Measurements from ENCODE around the gene ARFGAP3. TPM values are rescaled to one million over a fixed set of nuclear protein-coding genes. Genes with fewer than 3 reads are reported as not detected.
"Not testable (repeated sequence)": the region's sequence is repeated elsewhere in the genome, so short reads cannot be mapped to it uniquely, and the experiment has no call there.

The ARFGAP3 gene
- total RNA-seq, 4 donors from 2014 or later = 36.9 to 78.6 (median 52.0) TPM

- DNase-seq (ENCODE audit: low spot score in 2 of 2) = no peak
- Histone ChIP-seq H3K36me3 (no peaks in the 10 kb centered on the region), H3K27ac (peak overlapping the region in 3 of 4 donors; percentile 43 to 74 (median 59)), H3K4me1 (peaks cover 0 to 14% (median 0%) of the 10 kb centered on the region in 4 donors), H3K9me3 (no peaks in the 10 kb centered on the region), H3K27me3 (no peaks in the 10 kb centered on the region), H3K4me3 (no peak overlapping the region)
- TF ChIP-seq POLR2A (IDR thresholded peaks at IDR 0.05) (no peak), CTCF (IDR thresholded peaks at IDR 0.05) (no peak), EP300 (IDR thresholded peaks at IDR 0.05) (no peak)
- 61 to 72% methylated on average over 14 to 18 of the region's 18 CpGs for WGBS, 2 donors
Observed at GRCh38 chr22:42760806-42761565, 96.1 kb downstream of the ARFGAP3 start.

- WGBS, 2 donors = 76 to 80% methylated on average over 23 of the region's 23 CpGs
- H3K27me3 ChIP-seq = no peaks in the 10 kb centered on the region
- H3K4me1 ChIP-seq = peaks cover 0 to 26% (median 0%) of the 10 kb centered on the region in 4 donors
- no peak overlapping the region for H3K4me3 ChIP-seq
- peak in 1 of 2 donors; percentile 62 for DNase-seq (ENCODE audit: low spot score in 2 of 2)
- H3K27ac ChIP-seq = peak overlapping the region in 2 of 4 donors; percentile 40 to 80
- H3K36me3 ChIP-seq = no peaks in the 10 kb centered on the region
- TF ChIP-seq POLR2A (IDR thresholded peaks at IDR 0.05) (no peak), EP300 (IDR thresholded peaks at IDR 0.05) (peak in 1 of 2 donors; percentile 55), CTCF (IDR thresholded peaks at IDR 0.05) (peak in 1 of 5 experiments; percentile 9)
- no peaks in the 10 kb centered on the region for H3K9me3 ChIP-seq
Observed at GRCh38 chr22:42758931-42759629, 98.0 kb downstream of the ARFGAP3 start.

DNA sequence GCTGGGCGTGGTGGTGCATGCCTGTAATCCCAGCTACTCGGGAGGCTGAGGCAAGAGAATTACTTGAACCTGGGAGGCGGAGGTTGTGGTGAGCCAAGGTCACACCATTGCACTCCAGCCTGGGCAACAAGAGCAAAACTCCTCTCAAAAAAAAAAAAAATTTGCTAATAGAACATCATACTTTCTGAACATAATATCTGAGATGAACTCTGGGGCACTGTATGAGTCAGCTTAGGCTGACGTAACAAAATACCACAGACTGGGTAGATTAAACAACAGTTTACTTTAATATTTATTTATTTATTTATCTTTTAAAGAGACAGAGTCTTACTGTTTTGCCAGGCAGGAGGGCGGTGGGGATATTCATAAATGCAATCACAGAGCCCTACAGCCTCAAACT is 101.5 kb downstream of the ARFGAP3 start:
- H3K9me3 ChIP-seq; H3K27me3 ChIP-seq; H3K36me3 ChIP-seq; H3K4me3 ChIP-seq; DNase-seq (ENCODE audit: low spot score in 2 of 2): not testable (repeated sequence)
- H3K4me1 ChIP-seq = peaks cover 0 to 43% (median 8%) of the 10 kb centered on the region in 4 donors
- H3K27ac ChIP-seq = peak overlapping the region in 1 of 4 donors; percentile 37
- WGBS, 2 donors = 50 to 59% methylated on average over 5 of the region's 5 CpGs

DNA sequence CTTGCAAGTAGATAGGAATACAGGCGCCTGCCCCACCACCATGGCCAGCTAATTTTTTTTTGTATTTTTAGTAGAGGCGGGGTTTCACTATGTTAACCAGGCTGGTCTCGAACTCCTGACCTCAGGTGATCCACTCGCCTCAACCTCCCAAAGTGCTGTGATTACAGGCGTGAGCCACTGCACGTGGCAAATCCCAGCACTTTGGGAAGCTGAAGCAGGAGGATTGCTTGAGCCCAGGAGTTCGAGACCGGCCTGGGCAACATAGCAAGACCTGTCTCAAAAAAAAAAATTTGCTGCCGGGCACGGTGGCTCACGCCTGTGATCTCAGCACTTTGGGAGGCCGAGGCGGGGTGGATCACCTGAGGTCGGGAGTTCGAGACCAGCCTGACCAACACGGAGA is 102.0 kb downstream of the ARFGAP3 start:
- not testable (repeated sequence) for H3K36me3 ChIP-seq; H3K9me3 ChIP-seq; H3K27ac ChIP-seq; H3K4me3 ChIP-seq; DNase-seq (ENCODE audit: low spot score in 2 of 2); H3K27me3 ChIP-seq
- H3K4me1 ChIP-seq = peaks cover 0 to 43% (median 8%) of the 10 kb centered on the region in 4 donors
- 89 to 91% methylated on average over 16 of the region's 16 CpGs for WGBS, 2 donors

GRCh38 chr22:42754658-42755057 is 102.4 kb downstream of the ARFGAP3 start:
- TF ChIP-seq CTCF (IDR thresholded peaks at IDR 0.05) (no peak), EP300 (IDR thresholded peaks at IDR 0.05) (no peak), POLR2A (IDR thresholded peaks at IDR 0.05) (no peak)
- no peak for DNase-seq (ENCODE audit: low spot score in 2 of 2)
- H3K4me3 ChIP-seq = no peak overlapping the region
- H3K9me3 ChIP-seq = no peaks in the 10 kb centered on the region
- no peaks in the 10 kb centered on the region for H3K36me3 ChIP-seq
- H3K4me1 ChIP-seq = peaks cover 0 to 44% (median 8%) of the 10 kb centered on the region in 4 donors
- H3K27me3 ChIP-seq = no peaks in the 10 kb centered on the region
- WGBS, 2 donors = 32 to 38% methylated on average over 6 of the region's 6 CpGs
- H3K27ac ChIP-seq = peak overlapping the region in 1 of 4 donors; percentile 8

- H3K4me1 ChIP-seq = peaks cover 0 to 59% (median 8%) of the 10 kb centered on the region in 4 donors
- H3K4me3 ChIP-seq = no peak overlapping the region
- peak overlapping the region in 3 of 4 donors; percentile 67 to 84 (median 83) for H3K27ac ChIP-seq
- 79 to 85% methylated on average over 7 of the region's 7 CpGs for WGBS, 2 donors
- H3K36me3 ChIP-seq = no peaks in the 10 kb centered on the region
- TF ChIP-seq POLR2A (IDR thresholded peaks at IDR 0.05) (no peak), EP300 (IDR thresholded peaks at IDR 0.05) (no peak), CTCF (IDR thresholded peaks at IDR 0.05) (no peak)
- H3K27me3 ChIP-seq = no peaks in the 10 kb centered on the region
- no peak for DNase-seq (ENCODE audit: low spot score in 2 of 2)
- no peaks in the 10 kb centered on the region for H3K9me3 ChIP-seq
Observed at GRCh38 chr22:42752912-42753311, 104.2 kb downstream of the ARFGAP3 start.

Data from tibial nerve (tissue), 4 donors.